MM.1S (cell line): ENCODE measurements around the gene DNAI2.

Experiments
- CTCF ChIP-seq: fragments of 300-600 bp; sonication (generic); IDR thresholded peaks from 2 replicates; pipeline ENCODE4 v1.5.1; 2016; ENCODE audit warnings: antibody characterized with exemption, low read length, mixed read lengths
- EZH2 ChIP-seq: fragments of 300-600 bp; sonication (generic); optimal IDR thresholded peaks from 2 replicates; pipeline ENCODE3; 2017; ENCODE audit warnings: low read depth, mild to moderate bottlenecking, antibody characterized with exemption, low read length, mixed read lengths

DNA sequence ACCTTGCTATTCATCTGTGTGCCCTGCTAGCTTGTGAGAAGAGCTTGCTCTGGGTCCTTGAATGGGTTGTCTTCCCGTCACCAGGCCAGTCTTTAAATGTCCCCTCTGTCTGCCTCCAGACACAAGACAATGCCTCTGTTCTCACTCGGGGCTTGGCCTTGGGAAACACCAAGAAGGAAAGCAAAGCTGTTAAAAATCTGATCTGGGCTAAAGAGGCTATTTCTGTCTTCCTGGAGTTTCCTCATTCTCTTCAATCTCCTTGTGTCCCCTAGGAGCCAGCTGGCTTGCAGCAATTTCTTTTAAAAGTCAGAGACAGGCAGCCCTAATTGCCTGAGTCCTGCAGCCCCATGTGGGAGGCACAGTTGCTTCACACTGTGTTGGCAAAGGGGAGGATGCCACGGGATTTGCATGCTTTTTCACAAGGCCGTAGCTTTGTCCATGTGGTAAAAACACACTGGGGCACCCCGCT is 2.5 kb downstream of the DNAI2 start:
- TF ChIP-seq CTCF (no peak), EZH2 (no peak)
